A549 treated with AZD9567 at 1 μM for 4 hours (cell line): ENCODE data around the gene CLCA1. TPM values are rescaled to one million over a fixed set of nuclear protein-coding genes. Genes with fewer than 3 reads are reported as not detected.

Experiments
- total RNA-seq: library from RNA; stranded (reverse); fragments of 200-300 nt; extraction: Qiagen RNA extraction; gene quantifications from 5 replicates; pipeline ENCODE4 v1.2.3, GENCODE V29; 2022; ENCODE audit not compliant: insufficient read depth

The CLCA1 gene, protein sequence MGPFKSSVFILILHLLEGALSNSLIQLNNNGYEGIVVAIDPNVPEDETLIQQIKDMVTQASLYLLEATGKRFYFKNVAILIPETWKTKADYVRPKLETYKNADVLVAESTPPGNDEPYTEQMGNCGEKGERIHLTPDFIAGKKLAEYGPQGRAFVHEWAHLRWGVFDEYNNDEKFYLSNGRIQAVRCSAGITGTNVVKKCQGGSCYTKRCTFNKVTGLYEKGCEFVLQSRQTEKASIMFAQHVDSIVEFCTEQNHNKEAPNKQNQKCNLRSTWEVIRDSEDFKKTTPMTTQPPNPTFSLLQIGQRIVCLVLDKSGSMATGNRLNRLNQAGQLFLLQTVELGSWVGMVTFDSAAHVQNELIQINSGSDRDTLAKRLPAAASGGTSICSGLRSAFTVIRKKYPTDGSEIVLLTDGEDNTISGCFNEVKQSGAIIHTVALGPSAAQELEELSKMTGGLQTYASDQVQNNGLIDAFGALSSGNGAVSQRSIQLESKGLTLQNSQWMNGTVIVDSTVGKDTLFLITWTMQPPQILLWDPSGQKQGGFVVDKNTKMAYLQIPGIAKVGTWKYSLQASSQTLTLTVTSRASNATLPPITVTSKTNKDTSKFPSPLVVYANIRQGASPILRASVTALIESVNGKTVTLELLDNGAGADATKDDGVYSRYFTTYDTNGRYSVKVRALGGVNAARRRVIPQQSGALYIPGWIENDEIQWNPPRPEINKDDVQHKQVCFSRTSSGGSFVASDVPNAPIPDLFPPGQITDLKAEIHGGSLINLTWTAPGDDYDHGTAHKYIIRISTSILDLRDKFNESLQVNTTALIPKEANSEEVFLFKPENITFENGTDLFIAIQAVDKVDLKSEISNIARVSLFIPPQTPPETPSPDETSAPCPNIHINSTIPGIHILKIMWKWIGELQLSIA
- not detected in 5 replicates for total RNA-seq

GRCh38 chr1:86468501-86468977 is at the start of gene CLCA1:
Gene CLCA1 (plus strand): TSS chr1:86468927. CDS start chr1:86468972, 45 bp downstream.

DNA sequence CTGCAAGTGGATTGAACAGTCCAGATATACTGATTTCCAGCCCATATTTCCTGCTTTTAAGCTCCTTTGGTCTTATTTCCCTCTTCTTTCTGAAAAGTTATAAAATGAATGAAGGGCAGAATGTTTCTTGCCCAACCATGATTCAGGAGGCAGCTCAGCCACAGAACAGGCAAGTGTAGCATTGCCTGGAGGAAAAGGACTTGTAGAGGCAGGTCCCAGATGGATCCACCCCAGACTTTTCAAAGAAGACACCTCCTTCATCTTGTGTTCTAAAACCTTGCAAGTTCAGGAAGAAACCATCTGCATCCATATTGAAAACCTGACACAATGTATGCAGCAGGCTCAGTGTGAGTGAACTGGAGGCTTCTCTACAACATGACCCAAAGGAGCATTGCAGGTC is 44.9 kb upstream of the CLCA1 start, which contains the start of gene CLCA2:
Gene CLCA2, plus strand, starts transcription at position 299 of the 400 bp plus-strand sequence. Its CDS starts 77 bp downstream, at position 376.

GRCh38 chr1:86546787-86547221 is 78.1 kb downstream of the CLCA1 start, which contains the start of gene CLCA4:
Gene CLCA4 (plus strand): TSS chr1:86547078. CDS start chr1:86547120, 42 bp downstream.

Other genes starting within 250 kb of the CLCA1 start
- 8.3 to 19.7 TPM (median 9.7 TPM) in 5 replicates for gene ODF2L, start 72.6 kb upstream of the CLCA1 start, total RNA-seq
- not detected in 5 replicates for gene CLCA2, start 44.8 kb upstream of the CLCA1 start, total RNA-seq
- gene CLCA4, start 78.2 kb downstream of the CLCA1 start, total RNA-seq = not detected in 5 replicates
- gene SH3GLB1, start 235.6 kb downstream of the CLCA1 start, total RNA-seq = 32.9 to 38.7 TPM (median 37.2 TPM) in 5 replicates